Right cardiac atrium (tissue), 5 donors: ENCODE data around the gene CPNE4. TPM values are rescaled to one million over a fixed set of nuclear protein-coding genes. Genes with fewer than 3 reads are reported as not detected.

ENCODE experiments used
- ATAC-seq, 2 donors: fragments of 200-7000 bp; cut with Tn5 transposase; one replicate each; pipeline versions ENCODE4 v1.8.0 to v1.9.1; 2020; ENCODE audit warnings: moderate library complexity in 2 of 2, mild to moderate bottlenecking in 1 of 2
- DNase-seq, 3 donors: peaks; one replicate each; pipeline ENCODE4 v3.0.0-alpha.2; 2020
- H3K27ac ChIP-seq: one replicate; pipeline ENCODE4 v1.5.1; 2013; ENCODE audit warnings: mild to moderate bottlenecking, low read length, control low read depth, moderate library complexity
- H3K27me3 ChIP-seq: one replicate; pipeline ENCODE4 v1.6.1; 2013; ENCODE audit not compliant: control insufficient read depth, insufficient read depth
- H3K4me1 ChIP-seq: one replicate; pipeline ENCODE4 v1.6.1; 2013; ENCODE audit warnings: low read length; ENCODE audit not compliant: control insufficient read depth, insufficient read depth
- H3K4me3 ChIP-seq: one replicate; pipeline ENCODE4 v1.5.1; 2013; ENCODE audit warnings: low read length, control low read depth
- H3K9me3 ChIP-seq: one replicate; pipeline ENCODE4 v1.6.1; 2013; ENCODE audit warnings: low read length; ENCODE audit not compliant: control insufficient read depth
- WGBS: extraction: QIAGEN DNeasy Blood & Tissue Kit; methylation state at CpG from one replicate; pipeline ENCODE4 v1.1.7; 2013; 5-methylcytosine and 5-hydroxymethylcytosine counted together
- intact Hi-C, 4 donors: fragments of 100-400 bp; cut with DNase I; formaldehyde crosslinking; loops; one replicate each; pipeline versions ENCODE4 v1.11.0 to v1.14.0; 2022 to 2023
- polyA plus RNA-seq: library from polyadenylated mRNA; stranded (reverse); fragments of 200-250 nt; gene quantifications from one replicate; pipeline ENCODE4 v1.2.3, GENCODE V29; 2013
- total RNA-seq, 4 donors: library from RNA; stranded (reverse); fragmentation: NEBNext Ultra II Directional; extraction: Animal tissue kit (Norgen Biotek cat#: 25700); gene quantifications; one replicate each; pipeline ENCODE4 v1.2.1, GENCODE V29; 2021
- donor health status: healthy with polysubstance abuse.
- donor health status: DM: no; HTN: yes; CAD: no.
- donor health status: DM: no; HTN: no; CAD: no.
- donor health status: DM: no; HTN: yes; CAD: no; lungs with severe emphysema.
- donor health status: DM: yes; HTN: yes; CAD: no.

CPNE4 gene
- total and polyA plus RNA-seq, 5 donors, result 0.79 to 9.6 (median 2.1) TPM

- 86% methylated on average over 5 of the region's 5 CpGs for WGBS
- H3K27ac ChIP-seq, result no peak overlapping the region
- H3K27me3 ChIP-seq, result no peaks in the 10 kb centered on the region
- H3K4me3 ChIP-seq, result no peak overlapping the region
- no peak for ATAC-seq
- H3K4me1 ChIP-seq, result no peaks in the 10 kb centered on the region
- H3K9me3 ChIP-seq, result no peaks in the 10 kb centered on the region
- intact Hi-C loops, result no loop called here
- peak in 1 of 3 donors; percentile 34 for DNase-seq
Measured at GRCh38 chr3:131962982-131963381, 71.8 kb downstream of the CPNE4 start.

- WGBS, result 0% methylated on average over 1 of the region's 1 CpG
- ATAC-seq (no peak), DNase-seq (no peak)
- Histone ChIP-seq H3K4me3 (no peak overlapping the region), H3K27ac (no peak overlapping the region), H3K9me3 (no peaks in the 10 kb centered on the region), H3K27me3 (no peaks in the 10 kb centered on the region), H3K4me1 (no peaks in the 10 kb centered on the region)
- intact Hi-C loops, result no loop called here
Measured at GRCh38 chr3:131960324-131960723, 74.5 kb downstream of the CPNE4 start.

GRCh38 chr3:131957980-131958379 is 76.8 kb downstream of the CPNE4 start:
- intact Hi-C loops, result no loop called here

GRCh38 chr3:131957511-131957910 is 77.3 kb downstream of the CPNE4 start:
- intact Hi-C loops, result no loop called here
- 59% methylated on average over 5 of the region's 5 CpGs for whole genome bisulfite sequencing
- no peak overlapping the region for H3K4me3 ChIP-seq
- no peaks in the 10 kb centered on the region for H3K27me3 ChIP-seq
- no peaks in the 10 kb centered on the region for H3K9me3 ChIP-seq
- DNase-seq (no peak), ATAC-seq (no peak)
- no peak overlapping the region for H3K27ac ChIP-seq
- no peaks in the 10 kb centered on the region for H3K4me1 ChIP-seq

More at GRCh38 chr3:131957980-131958379, 76.8 kb downstream of the CPNE4 start:
- ATAC-seq, result no peak
- H3K4me3 ChIP-seq, result no peak overlapping the region
- WGBS, result 48% methylated on average over 1 of the region's 1 CpG
- no peaks in the 10 kb centered on the region for H3K4me1 ChIP-seq
- no peaks in the 10 kb centered on the region for H3K27me3 ChIP-seq
- no peak overlapping the region for H3K27ac ChIP-seq
- DNase-seq, result no peak
- H3K9me3 ChIP-seq, result no peaks in the 10 kb centered on the region

GRCh38 chr3:131948806-131949205 is 86.0 kb downstream of the CPNE4 start:
- Histone ChIP-seq H3K4me3 (no peak overlapping the region), H3K4me1 (no peaks in the 10 kb centered on the region), H3K27ac (no peak overlapping the region), H3K27me3 (no peaks in the 10 kb centered on the region), H3K9me3 (no peaks in the 10 kb centered on the region)
- ATAC-seq (no peak), DNase-seq (no peak)
- intact Hi-C loops, result no loop called here
- 50% methylated on average over 1 of the region's 1 CpG for WGBS

- Histone ChIP-seq H3K4me1 (no peaks in the 10 kb centered on the region), H3K27me3 (no peaks in the 10 kb centered on the region), H3K9me3 (no peaks in the 10 kb centered on the region), H3K27ac (no peak overlapping the region), H3K4me3 (no peak overlapping the region)
- ATAC-seq, result no peak
- 70% methylated on average over 1 of the region's 1 CpG for WGBS
- DNase-seq, result no peak
- intact Hi-C loops, result no loop called here
Measured at GRCh38 chr3:131944676-131945075, 90.1 kb downstream of the CPNE4 start.

GRCh38 chr3:131933665-131934064 is 101.1 kb downstream of the CPNE4 start:
- intact Hi-C loops, result no loop called here
- Histone ChIP-seq H3K4me1 (no peaks in the 10 kb centered on the region), H3K4me3 (no peak overlapping the region), H3K9me3 (no peaks in the 10 kb centered on the region), H3K27ac (no peak overlapping the region), H3K27me3 (no peaks in the 10 kb centered on the region)
- DNase-seq (no peak), ATAC-seq (no peak)
- 64% methylated on average over 3 of the region's 3 CpGs for WGBS

- Histone ChIP-seq H3K4me3 (no peak overlapping the region), H3K4me1 (no peaks in the 10 kb centered on the region), H3K9me3 (no peaks in the 10 kb centered on the region), H3K27me3 (no peaks in the 10 kb centered on the region), H3K27ac (no peak overlapping the region)
- no peak for DNase-seq
- 59% methylated on average over 2 of the region's 2 CpGs for WGBS
- intact Hi-C loops, result no loop called here
- ATAC-seq, result no peak
Measured at GRCh38 chr3:131928593-131928992, 106.2 kb downstream of the CPNE4 start.

- no peaks in the 10 kb centered on the region for H3K9me3 ChIP-seq
- H3K27ac ChIP-seq, result no peak overlapping the region
- ATAC-seq, result no peak
- no peak for DNase-seq
- H3K4me3 ChIP-seq, result no peak overlapping the region
- H3K4me1 ChIP-seq, result no peaks in the 10 kb centered on the region
- H3K27me3 ChIP-seq, result no peaks in the 10 kb centered on the region
- WGBS, result 77% methylated on average over 1 of the region's 1 CpG
- intact Hi-C loops, result no loop called here
Measured at GRCh38 chr3:131925571-131925970, 109.2 kb downstream of the CPNE4 start.

GRCh38 chr3:131922356-131922755 is 112.5 kb downstream of the CPNE4 start:
- ATAC-seq, result no peak
- H3K27me3 ChIP-seq, result no peaks in the 10 kb centered on the region
- H3K27ac ChIP-seq, result no peak overlapping the region
- no peak overlapping the region for H3K4me3 ChIP-seq
- 87% methylated on average over 1 of the region's 1 CpG for WGBS
- H3K9me3 ChIP-seq, result no peaks in the 10 kb centered on the region
- intact Hi-C loops, result no loop called here
- no peaks in the 10 kb centered on the region for H3K4me1 ChIP-seq
- no peak for DNase-seq

GRCh38 chr3:131917006-131917405 is 117.8 kb downstream of the CPNE4 start:
- intact Hi-C loops, result no loop called here

GRCh38 chr3:131914090-131914691 is 120.6 kb downstream of the CPNE4 start:
- ATAC-seq (no peak), DNase-seq (no peak)
- 73% methylated on average over 1 of the region's 1 CpG for WGBS
- no peaks in the 10 kb centered on the region for H3K9me3 ChIP-seq
- H3K4me3 ChIP-seq, result no peak overlapping the region
- no peak overlapping the region for H3K27ac ChIP-seq
- no peaks in the 10 kb centered on the region for H3K4me1 ChIP-seq
- no peaks in the 10 kb centered on the region for H3K27me3 ChIP-seq
- intact Hi-C loops, result no loop called here

More at GRCh38 chr3:131917006-131917405, 117.8 kb downstream of the CPNE4 start:
- WGBS, result 67% methylated on average over 3 of the region's 3 CpGs
- no peak for ATAC-seq
- Histone ChIP-seq H3K27me3 (no peaks in the 10 kb centered on the region), H3K9me3 (no peaks in the 10 kb centered on the region), H3K27ac (no peak overlapping the region), H3K4me1 (no peaks in the 10 kb centered on the region), H3K4me3 (no peak overlapping the region)
- DNase-seq, result no peak
